HG03442 (cell line): ENCODE results near the gene PLA2G4D.

ENCODE experiments used
- ATAC-seq: cut with Tn5 transposase; IDR thresholded peaks from one replicate; pipeline ENCODE4 v1.9.1; 2021; ENCODE audit warnings: mild to moderate bottlenecking, moderate library complexity; ENCODE audit not compliant: unreplicated experiment

Gene PLA2G4D

DNA sequence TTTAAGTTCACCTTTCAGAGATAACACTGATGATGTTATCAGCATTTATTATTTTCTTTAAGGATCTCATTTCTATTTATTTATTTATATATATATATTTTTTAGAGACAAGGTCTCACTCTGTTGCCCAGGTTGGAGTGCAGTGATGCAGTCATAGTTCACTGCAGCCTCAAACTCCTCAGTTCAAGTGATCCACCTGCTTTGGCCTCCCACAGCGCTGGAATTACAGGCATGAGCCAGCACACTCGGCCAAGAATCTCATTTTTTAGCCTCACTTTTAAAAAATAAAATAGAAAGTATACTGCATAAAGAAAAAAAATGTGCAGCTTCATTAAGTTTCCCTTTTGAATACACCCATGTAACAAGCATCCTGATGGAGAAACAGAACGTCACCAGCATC lies 35.6 kb downstream of the PLA2G4D start:
- ATAC-seq = no peak

DNA sequence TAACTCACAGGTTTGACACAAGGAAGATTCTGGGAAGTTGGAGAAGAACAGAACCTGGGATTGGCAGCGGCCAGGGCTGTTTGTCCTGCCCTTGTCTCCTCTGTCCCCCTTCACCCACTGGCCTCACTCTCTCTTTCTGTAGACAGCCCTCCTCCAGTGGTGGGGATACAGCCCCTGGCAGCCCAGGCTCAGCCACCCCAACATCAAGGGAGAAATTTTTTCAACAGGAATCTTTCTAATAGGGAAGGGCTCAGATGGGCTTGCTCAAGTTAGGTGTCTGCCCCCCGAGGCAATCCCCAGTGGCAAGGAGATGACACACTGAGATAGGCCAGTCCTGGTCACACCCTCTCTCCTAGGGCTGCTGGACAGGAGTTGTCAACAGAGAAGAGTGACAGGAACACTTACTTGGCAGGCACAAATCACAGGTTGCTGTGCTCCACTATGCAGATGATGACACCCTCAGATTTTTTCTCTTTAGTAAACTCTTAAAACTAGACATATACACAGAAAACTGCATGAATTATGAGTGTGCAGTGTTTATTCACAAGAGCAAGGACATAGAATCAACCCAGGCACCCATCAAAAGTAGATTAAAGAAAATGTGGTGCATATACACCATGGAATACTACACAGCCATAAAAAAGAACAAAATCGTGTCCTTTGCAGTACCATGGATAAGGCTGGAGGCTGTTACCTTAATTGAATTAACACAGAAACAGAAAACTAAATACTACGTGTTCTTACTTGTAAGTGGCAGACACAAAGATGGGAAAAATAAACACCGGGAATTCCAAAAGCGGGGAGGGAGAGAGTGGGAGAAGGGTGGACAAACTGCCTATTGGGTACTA lies 36.3 kb downstream of the PLA2G4D start:
- ATAC-seq = no peak

DNA sequence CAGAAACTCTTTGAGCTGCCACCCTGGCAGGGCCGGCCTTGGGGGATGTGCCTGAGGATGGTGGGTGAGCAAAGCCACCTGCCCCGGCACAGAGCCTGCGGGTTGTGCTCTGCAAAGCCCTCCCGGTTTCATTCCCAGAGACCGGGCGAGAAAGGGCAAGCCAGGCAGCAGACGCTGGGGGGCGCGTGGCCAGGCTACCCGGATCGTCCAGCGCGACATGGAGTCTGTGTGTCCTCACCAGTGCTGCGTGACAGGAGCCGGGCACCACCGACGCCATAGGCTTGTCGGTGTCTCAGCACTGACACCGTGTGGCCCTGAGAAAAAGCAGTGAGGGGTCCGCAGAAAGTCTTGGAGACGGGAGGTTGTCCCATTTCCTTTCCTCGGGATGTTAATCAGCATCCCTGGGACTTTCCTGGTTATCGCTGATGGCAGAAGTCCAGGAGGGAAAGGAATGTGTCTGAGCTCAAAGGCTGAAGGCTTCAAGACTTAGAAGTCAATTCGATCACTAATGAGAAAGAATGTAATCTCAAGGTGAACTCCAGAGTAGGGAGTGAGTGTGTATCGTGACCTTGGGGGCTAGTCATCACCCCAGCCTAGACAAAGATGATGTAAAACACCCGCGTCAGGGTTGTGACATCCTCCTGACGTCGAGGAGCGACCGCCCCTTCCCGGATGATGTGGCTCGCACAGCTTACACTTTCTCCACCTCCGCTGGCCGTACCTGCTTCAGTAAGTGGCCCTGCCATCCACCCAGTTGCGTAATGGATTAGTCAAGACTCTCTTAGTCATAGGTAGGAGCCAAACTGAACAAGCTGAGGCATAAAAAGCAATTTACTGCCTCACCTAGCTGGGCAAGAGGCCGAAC lies 37.2 kb downstream of the PLA2G4D start:
- no peak for ATAC-seq

DNA sequence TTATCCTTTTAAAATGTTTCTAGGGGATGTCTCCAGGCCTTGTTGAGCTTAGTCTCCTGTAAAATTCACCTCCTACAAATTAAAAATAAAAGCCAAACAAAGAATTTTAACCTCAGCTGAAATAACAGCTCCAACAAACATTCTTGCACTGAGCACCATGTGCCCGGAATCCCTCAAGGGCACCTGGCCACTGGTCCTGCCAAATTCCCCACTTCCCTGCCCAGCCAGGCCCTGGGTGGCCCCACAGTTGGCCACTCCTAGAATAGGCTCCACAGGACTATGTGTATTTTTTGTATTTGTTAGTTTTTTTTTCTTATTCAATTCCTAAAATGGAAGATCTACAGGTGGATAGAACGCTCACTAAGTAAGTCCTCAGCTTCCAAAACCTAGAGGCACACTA lies 40.4 kb downstream of the PLA2G4D start:
- ATAC-seq = no peak

DNA sequence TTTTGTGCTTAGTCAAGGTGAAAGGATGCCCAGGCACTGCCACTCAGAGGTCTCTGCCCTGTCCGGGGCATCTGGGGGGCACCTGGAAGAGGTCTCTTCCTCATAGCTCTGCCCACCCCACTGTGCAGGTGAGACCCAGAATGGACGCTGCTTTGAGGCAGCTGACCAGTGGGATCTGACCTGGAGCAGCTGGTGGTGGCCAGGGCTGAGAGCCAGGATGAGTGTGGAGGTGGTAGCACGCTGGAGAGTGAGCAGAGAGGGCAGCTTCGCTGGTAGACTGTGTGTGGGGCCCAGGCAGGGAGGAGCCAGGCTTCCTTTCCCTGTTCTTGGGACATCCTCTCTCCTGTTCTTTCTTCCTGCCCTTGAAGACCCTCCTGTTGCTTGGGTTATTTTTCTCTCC lies 41.4 kb downstream of the PLA2G4D start:
- no peak for ATAC-seq

DNA sequence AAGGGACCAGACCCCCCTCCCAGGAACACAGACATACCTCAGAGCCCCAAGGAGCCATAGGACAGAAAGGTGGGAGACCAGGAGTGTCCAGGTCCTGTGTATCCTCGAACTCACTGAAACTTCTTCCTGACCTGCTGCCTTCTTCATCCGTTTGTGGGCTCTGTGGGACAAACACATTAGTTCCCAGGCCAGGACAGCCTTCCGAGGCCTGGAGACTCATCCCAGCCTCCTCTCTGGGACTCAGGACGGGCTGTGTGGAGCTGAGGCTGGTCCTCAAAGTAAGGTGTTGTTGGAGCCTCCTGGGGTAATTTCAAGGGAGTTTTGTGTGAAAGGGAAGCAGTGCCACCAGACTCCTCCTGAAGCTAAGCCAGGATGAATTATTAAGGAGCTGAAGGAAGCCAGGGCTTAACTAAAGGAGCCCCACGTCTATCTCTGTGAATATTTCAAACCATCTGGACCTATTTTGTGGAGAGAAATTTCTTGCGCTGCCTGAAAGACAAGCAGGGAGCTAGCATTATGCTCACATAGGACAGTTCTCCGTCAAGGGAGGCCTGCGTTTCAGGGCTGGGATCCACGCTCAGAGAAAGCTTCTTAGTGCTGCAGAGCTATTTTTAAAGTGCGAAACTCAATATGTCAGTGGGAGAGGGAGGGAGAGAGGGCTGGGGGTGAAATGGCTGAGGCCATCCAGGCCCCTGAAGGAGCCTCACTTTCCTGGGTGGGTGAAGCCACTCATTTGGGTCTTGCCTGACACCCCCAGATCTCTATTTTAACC lies 43.7 kb downstream of the PLA2G4D start:
- no peak for ATAC-seq

DNA sequence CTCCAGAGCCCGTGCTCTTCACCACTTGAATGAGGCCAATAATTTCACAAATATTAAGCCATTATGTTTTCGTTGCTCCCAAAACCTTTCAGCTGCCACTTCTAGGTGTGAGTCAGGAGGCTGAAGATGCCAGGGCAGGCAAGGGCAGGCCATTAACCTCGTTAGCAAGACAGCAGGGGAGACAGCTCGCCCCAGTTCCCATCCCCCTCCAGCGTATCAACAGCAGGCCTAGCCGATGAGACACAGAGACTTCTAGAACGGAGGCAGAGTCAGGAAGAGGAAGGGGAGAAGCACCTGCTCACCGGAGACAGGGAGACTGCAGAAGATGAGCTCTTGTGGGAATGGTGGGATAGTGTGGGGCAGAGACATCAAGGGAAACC lies 45.6 kb downstream of the PLA2G4D start:
- ATAC-seq = no peak

DNA sequence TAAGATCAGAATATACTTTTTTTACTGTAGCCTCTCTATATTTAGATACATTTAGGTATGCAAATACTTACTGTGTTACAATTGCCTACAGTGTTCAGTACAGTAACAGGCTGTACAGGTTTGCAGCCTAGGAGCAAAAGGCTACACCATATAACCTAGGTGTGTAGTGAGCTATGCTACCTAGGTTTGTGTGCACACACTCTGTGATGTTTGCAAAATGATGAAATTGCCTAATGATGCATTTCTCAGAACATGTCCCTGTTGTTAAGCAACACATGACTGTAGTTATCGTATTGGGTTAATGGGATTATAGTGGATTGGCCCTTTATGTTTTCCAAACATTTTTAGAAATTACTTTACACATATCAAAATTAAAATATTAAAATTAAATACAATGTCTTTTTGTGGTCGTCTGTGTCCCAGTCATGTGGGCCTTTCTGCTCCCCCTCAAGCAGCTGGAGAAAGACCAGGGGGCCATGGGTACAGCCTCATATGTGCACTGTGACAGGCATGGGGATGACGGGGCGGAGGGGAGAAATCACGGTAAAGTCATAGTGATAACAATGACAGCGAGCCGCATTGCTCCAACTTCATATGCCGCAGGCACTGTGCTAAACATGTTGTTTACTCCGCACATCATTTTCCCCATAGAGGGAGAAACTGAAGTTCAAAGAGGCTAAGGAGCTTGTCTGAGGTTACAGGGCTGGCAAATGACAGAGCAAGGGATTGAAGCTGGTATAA lies 46.1 kb downstream of the PLA2G4D start:
- no peak for ATAC-seq

DNA sequence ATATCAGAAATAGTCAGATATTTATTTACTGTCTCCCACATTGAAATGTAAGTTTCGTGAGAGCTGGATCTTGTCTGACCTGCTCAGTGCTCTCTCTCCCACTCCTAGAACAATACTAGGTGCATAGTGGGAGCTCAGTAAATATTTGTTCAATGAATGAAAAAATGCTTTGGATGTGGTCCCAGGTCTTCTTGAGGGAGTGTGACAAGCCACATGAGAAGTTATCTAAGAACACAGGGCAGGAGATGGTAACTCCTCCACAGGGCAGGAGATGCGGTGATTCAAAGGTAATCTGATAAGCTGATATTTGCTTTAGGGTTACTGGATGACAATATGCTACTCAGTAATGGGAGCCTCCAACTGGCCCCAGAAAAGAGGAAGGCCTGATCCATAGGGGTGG lies 47.8 kb downstream of the PLA2G4D start:
- no peak for ATAC-seq

DNA sequence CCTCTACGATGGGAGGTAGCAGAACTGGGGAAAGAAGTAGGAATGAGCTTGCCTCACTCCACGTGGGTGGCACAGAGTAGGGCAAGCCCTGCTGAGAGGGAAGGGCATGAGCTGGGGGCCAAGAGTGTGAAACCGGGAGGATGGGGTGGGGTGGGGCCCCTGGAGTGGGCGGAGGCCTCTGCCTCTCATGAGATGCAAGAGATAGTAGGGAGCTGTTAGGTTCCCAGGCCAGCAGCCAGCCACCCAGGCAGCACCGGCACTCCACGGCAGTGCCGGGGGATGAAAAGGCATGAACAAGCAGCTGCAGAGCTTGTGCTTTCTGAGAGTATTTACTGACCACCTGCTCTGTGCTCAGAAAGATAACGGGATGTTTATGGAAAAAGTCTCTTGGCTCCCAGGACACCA lies 49.1 kb downstream of the PLA2G4D start:
- ATAC-seq = no peak

DNA sequence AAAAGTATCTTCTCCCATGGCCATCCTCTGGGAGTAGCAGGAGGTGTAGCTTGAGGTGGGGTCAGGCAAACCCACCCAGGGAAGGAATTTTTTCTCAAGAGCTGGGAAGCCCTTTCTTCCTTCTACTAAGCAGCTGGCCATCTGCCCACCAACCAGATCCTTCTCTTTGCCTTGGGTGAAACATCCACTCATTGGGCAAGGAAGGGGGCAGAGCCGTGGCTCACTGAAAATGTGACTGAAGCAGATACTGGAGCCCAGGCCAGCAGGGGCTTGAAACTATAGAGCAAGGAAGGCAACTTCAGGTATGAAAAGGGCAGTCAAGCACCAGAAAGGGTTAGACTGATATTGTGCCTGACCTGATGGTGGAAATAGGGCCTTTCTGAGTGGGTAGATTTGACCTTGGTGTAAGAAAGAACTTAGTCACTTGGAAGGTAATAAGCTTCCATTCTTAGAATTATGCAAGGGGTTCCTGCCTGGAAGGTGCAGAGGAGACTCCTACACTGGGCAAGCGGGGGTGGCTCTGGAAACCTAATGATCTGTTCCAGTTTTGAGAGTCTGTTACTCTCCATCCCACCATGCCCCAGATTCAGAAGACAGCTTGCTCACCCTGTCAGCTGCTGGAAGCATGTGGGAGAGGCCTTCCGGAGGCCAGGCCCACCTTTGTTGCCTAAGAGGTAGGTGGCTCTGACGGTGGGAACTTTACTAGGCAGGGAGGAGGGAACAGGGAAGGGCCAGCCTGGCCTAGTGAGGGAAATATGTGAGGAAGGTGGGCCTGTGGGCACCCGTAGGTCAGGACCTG lies 51.6 kb downstream of the PLA2G4D start:
- ATAC-seq = no peak

DNA sequence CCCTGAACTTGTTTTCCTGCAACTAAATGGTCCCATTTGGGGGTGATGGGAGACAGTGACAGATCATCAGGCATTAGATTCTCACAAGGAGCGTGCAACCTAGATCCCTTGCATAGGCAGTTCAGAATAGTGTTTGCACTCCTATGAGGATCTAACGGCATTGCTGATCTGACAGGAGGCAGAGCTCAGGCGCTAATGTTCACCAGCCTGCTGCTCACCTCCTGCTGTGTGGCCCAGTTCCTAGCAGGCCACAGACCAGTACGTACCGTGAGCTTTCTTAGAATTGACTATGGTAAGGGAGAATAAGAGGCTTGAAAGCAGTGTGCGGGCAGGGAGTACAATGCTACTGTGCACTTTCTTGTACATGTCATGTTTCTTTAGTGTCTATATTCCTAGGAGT lies 56.0 kb downstream of the PLA2G4D start:
- ATAC-seq = no peak

DNA sequence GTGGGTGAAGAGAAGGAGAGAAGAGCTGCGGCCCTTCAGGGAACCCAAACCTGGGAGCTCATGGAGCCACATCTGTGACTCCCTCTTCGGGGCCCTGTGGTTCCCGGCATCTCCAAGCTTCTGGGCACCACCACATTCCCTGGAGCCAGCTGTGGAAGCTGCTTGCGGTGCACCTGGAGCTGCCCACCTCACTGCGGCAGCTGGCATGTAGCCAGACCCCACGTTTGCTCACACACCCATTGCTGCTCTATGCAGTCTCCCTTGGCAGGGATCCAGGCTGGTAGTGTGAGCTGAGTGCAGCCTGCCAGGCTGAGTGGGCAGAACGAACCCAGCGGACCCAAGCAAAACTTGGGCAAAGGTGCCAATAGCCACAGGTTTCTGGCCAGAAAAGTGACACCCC lies 56.7 kb downstream of the PLA2G4D start:
- no peak for ATAC-seq

DNA sequence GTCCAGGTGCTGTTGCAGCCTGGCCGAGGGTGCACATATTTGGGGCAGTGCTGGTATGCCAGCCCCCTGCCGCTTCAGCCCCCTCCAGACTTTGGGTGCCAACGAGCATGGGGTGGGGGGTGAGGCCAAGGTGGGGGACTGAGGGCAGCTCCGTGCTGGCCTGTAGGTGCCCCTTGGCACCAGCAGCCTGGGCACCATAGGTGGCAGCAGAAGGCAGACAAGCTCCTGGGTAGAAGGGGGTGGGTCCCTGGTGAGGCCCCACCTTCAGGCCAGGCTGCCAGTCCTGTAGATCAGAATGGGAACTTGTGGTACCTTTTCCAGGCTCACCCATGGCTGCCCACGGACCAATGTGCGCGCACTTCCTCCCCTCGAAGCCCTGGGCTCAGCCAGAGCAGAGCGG lies 57.4 kb downstream of the PLA2G4D start:
- ATAC-seq = no peak

DNA sequence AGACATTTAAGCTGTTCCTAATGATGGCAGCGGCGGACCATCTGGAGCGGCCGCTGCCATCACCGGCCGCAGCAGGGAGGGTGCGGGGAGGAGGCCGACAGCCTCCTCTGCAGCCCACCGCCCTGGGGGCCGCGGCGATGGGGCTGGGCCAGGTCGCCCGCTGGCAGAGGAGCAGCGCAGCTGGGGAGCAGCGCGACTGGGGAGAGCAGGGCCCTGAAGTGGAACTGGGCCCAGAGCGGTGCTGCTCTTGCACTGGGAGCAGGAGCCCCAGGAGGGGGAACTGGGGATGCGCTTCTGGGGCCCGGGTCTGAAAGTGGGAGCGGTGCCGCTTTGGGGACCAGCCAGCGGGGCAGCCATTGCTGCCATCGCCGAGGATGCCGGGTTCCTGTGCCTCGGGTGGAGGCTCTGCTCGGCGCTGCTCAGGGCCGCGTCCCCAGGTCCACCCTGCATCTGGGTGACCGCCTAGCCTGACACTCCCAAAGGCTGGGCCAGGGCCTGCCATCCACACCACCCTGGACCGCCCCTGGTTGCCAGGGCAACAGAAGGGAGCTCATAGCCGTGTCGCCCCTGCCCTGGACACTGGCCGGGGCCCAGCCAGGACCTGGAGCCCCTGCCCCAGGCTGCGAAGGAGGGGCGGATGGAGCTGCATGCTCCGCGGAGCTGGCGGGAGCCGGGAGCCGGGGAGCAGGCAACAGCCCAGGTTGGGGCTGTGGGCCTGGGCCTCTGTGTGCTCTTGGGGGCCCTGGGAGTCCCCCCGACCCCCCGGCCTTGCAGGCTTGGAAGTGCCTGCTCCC lies 58.1 kb downstream of the PLA2G4D start:
- ATAC-seq = no peak

DNA sequence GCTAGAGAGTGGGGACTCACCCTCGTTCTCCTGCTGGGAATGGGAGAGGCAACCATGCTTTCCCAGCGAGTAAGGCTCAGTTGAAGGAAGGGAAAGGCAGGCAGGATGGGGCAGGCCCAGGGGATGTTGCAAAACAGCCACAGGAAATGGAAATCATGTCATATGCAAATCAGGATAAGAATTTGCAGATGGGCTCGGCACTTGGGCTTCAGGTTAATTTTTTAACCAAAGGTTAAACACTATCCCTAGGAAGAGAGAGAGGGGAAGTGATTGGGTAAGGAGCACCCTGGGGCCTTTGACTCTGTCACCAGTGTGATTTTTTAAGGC lies 59.0 kb downstream of the PLA2G4D start:
- peak; percentile 50 for ATAC-seq

DNA sequence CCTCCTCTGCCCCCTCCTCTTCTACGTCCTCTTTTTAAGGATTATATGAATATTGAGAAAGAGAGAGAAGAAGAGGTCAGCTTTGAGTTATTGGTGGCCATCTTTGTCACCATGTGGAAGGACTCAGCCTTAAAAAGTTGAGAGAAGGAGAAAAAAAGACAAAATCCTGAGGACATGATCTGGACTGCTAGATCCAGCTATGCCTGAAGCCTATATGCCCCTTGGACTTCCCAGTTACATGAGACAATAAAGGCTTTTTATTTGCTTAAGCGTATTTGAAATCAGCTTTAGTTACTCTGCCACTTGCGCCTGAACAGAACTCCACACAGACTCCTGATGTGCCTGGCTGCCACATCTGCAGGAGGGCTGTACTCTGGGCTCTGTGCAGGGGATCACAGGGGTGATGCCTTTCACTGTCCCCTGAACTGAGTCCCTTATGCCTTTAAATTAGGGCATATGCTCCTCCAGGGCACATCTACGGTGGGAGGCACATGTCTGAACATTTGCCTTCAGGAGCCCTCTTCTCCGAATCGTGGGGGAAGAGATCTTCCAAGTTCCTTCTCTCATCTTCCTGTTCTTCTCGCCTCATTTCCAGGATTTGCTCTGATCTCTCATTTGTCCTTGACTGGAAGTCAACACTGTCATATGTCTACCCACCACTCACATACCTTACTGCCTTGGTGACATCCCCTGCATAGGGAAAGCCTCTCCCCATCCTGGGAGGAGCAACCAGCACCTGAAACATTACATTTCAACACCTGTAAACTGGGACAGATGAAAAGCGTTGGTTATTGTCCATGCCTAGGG lies 59.5 kb downstream of the PLA2G4D start:
- ATAC-seq = peak; percentile 16

DNA sequence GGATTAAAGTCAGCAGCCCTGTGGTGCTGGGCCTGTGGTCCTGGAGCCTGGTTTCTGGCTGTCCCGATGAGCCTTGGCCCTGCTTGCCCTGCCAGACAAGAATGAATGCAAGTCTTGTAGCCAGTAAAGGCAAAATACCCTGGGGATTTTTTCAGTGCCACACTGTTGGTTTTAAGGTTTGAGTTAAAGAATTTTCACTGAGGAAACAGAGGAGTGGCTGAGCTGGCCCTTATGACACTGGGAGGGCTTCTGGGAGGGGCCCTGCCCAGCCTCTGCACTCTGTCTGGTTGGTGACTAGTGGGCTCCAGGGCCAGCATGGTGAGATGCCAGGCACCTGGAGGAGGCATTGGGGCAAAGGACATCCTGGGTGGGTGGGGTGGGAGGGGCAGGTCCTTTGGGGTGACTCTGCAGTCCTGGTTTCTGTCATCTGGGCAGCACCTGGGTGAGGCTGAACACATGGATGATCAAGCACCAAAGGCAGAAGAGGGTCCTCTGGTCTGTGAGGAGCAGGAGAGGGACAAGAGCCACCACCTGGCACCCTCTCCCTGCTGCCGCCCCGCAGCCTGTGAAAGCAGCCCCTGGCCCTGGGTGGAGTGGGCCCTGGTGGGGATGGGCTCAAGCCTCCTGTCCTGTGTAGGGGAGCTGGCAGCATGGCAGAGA lies 61.0 kb downstream of the PLA2G4D start:
- ATAC-seq = no peak
